Measurements from ENCODE around the gene TTC27.
"Not testable (repeated sequence)": the region's sequence is repeated elsewhere in the genome, so short reads cannot be mapped to it uniquely, and the experiment has no call there.

The TTC27 gene

DNA sequence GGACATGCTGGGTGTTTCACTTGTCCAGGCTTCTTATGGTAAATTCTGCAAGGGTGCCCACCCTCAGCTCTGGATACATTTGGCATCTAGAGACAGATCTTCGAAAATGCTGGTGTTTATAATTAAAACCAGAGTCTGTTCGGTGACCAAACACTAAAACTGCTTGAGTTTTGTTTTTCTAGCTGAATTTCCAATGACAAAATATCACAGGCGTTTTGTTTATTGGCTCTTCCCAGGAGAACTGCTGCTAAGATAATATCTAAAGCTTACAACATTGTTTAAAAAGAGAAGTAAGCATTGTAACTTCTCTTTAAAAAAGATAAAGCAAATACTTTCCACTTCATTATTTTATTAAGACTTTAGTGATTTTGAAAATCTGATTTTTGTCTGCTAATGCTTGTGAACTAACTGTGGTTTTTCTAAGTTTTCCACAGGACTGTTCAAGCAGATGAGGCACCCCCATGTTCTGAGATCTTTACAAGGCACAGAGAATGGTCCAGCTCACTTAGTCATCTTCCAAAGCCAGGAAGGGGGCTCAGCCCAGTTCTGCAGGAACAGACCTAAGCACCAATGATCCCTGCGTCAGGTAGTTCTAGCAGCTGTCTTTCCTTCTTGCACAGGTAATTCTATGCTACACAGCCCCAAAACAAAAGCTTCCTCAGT is 224.1 kb downstream of the TTC27 start:
- no peak for DNase-seq (ENCODE audit: low read depth in 2 of 2)

DNA sequence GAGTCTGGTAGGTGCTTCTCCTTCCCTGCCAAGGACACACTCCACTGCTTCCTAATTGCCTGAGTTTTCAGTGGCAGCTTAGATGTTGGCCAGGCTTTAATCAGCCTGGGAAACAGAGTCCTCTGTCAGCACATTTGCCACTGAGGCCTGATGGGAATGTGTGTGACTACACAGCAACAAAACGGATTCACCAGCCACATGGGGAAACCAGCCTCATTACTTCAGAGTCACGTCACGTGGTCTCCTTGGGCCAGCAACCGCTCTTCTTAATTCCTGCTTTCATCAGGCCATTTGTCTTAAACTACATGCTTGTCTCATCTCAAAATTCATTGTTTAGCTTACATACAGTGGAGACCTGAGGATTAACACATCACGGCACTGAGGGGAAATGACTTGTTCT is 225.0 kb downstream of the TTC27 start:
- no peak for DNase-seq (ENCODE audit: low read depth in 2 of 2)

DNA sequence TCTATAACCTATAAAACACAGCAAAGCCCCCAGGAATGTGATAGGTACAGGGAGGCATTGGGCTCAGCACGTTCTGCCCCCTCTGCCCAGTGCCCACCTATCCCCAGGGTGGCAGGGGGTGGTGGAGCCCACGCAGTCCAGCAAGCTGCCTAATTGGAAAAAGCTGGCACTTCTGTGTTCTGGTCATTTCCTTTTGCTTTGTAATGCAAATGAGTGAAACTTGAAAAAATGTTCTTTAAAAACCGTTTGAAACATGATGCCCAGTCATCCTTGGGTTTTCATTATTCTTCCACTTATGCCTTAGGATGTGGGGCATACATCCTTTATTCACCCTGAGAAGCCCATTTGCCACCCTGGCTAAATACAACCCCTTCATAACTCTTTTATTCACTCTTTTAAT is 229.0 kb downstream of the TTC27 start:
- DNase-seq (ENCODE audit: low read depth in 2 of 2), result no peak

DNA sequence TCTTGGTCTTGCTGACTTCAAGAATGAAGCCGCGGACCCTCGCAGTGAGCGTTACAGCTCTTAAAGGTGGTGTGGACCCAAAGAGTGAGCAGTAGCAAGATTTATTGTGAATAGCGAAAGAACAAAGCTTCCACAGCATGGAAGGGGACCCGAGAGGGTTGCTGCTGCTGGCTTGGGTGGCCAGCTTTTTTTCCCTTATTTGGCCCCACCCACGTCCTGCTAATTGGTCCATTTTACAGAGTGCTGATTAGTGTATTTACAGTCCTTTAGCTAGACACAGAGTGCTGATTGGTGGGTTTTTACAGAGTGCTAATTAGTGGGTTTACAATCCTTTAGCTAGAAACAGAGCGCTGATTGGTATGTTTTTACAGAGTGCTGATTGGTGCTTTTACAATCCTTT is 230.9 kb downstream of the TTC27 start:
- DNase-seq (ENCODE audit: low read depth in 2 of 2), result no peak

DNA sequence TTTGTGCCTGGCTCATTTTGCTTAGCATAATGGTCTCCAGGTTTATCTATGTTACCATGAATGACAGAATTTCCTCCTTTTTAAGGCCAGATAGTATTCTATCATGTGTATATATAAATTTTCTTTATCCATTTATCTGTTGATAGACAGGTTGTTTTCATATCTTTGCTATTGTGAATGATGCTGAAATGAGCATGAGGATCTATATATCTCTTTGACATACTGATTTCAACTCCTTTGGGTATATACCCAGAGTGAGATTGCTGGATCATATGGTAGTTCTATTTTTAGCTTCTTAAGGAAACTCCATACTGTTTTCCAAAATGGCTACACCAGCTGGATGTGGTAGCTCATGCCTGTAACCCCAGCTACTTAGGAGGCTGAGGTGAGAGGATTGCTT is 232.5 kb downstream of the TTC27 start:
- no peak for DNase-seq (ENCODE audit: low read depth in 2 of 2)

DNA sequence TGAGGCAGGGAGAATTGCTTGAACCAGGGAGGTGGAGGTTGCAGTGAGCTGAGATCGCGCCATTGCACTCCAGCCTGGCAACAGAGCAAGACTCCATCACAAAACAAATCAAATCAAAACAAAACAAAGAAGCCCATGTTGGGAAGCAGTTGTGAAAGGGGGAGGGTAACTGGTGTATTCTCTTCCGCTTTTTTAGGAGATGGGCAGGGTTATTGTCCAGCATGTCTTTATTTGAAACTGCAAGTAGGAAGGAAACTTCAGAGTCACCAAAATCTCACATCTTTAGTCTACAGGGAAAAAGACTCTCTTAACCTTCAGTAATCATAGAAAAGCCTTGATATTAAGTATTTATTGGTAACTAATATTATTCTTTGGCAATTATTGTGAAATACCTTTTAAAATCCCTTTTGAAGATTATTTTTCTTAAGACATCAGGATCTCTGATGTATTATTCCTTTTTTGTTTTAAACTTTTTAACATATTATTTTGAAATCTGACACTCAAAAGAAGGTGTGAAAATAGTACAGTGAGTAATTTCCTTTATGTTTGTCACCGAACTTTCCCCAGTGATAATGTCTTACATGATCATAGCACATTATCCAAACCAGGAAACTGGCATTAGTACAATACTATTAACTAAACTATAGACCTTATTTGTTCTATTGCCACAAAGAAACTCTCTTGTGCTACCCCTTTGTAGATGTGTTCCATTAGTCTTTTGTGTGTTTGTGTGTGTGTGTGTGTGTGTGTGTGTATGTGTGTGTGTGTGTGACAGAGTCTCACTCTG is 234.6 kb downstream of the TTC27 start:
- DNase-seq (ENCODE audit: low read depth in 2 of 2), result no peak

DNA sequence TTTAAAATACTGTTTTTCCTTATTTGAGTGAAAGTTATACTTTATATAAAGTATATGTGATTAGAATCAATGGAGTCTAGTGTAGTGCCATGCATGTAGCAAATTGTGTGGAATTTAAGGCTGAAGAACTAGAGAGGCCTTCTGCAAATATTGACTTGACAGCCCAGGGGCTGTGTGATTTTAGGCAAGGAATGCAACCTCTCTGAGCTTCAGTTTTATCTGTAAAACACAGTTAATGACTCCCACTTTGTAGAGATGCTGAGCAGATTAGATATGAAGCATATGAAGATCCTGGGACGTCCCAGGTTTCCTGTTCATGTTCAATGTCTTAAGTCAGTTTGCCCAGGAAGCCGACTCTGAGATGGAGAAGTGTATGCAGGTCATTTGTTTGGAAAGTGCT is 235.5 kb downstream of the TTC27 start:
- no peak for DNase-seq (ENCODE audit: low read depth in 2 of 2)

DNA sequence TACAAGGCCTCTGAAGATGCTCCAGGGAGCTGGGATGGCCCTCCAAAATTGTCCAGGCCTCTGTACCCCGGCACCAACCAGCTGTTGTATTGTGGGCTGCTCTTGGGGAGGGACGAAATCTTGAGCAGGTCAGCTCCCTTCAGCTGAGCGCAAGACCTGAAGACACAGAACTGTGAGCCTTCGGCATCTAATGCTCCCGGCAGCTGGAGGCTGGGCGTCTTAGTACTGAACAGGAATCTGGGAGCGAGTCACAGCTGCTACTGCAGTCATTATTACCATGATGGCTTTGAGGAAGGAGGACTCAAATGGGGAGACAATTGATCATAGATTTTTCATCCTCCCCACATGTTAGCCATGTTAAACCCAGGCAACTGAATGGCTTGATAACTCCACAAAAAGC is 236.0 kb downstream of the TTC27 start:
- DNase-seq (ENCODE audit: low read depth in 2 of 2), result no peak

DNA sequence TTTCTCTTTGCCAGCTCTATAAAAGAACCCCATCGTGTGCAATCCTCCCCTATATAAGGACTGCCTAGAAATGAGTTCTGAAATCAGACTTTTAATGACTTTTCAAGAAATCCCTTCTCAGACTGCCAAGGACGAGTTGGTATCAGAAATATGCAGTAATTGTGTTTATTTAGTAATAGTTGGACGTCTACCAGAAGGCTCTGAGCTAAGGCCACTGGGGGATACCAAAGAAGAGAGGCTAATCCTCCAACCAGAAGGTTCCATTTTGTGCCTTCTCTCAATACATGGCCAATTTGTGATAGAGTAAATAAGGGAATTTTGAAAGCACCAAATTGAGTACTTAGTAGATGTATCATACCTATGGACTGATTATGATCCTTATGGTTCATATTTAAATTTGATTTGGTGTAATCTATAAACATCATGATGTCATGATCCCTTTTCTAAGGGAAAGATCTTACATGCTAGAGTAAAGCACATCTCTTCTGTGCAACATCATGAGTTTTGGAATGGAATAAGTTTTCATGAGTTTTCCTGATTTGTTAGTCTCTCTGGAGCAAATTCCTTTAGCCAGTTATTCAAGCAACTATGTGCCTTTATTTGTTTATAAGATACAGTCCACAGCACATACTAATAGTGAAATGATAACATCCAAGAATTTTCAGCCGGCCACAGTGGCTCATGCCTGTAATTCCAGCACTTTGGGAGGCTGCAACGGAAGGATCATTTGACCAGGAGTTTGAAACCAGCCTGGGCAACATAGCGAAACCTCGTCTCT is 236.7 kb downstream of the TTC27 start:
- no peak for DNase-seq (ENCODE audit: low read depth in 2 of 2)

DNA sequence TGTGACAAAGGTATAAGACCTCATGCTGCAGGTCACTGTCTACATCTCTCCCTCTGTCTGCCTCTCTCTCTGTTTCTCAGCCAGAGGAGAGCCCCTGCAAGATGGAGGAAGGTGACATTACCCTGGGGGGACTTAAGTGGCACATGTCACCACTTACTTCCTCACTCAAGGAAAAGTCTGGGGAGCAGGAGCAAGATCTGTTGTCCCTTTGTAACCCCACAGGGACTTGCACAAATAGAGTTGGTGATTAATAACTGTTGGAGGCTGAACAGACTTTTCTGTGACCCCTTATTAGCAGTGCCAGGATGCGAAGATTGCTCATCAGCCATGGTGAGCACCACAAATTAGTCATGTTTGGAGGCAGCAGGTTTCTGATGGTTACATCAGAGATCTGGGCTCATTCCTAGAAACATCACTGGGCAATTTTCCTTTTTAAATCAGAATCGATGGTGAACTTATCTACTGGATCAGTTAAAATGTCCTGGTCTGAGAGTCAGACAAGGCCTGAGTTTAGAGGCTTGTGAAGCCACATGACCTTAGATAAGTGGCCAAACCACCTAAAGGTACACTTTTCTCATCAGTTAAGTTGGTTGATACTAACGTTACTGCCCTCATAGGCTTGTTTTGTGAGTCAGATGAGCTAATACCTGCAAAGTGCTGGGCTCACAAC is 237.7 kb downstream of the TTC27 start:
- DNase-seq (ENCODE audit: low read depth in 2 of 2), result no peak

DNA sequence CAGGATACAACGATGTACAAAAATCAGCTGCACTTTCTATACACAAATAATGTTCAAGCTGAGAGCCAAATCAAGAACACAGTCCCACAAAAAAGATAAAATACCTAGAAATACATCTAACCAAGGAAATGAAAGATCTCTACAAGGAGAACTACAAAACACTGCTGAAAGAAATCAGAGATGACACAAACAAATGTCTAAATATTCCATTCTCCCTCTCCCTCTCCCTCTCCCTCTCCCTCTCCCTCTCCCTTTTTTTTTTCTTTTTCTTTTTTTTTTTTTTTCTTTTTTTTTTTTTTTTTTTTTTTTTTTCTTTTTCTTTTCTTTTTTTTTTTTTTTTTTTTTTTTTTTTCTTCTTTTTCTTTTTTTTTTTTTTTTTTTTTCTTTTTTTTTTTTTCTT is 238.6 kb downstream of the TTC27 start:
- not testable (repeated sequence) for DNase-seq (ENCODE audit: low read depth in 2 of 2)

All from stimulated activated CD8-positive, alpha-beta memory T cell treated with anti-CD3 and anti-CD28 coated beads, Interleukin-7, amount 100 ng/mL, for 1 hour (primary cell).